ENCODE measurements around the gene ZFP36.
"Not testable (repeated sequence)": the region's sequence is repeated elsewhere in the genome, so short reads cannot be mapped to it uniquely, and the experiment has no call there.

Gene ZFP36

GRCh38 chr19:39446365-39447084 is 39.9 kb downstream of the ZFP36 start:
- DNase-seq (ENCODE audit: low read depth): no peak

- DNase-seq (ENCODE audit: low read depth): no peak
Measured at GRCh38 chr19:39448271-39448670, 41.6 kb downstream of the ZFP36 start.

GRCh38 chr19:39449116-39449797 is 42.6 kb downstream of the ZFP36 start:
- no peak for DNase-seq (ENCODE audit: low read depth)

- DNase-seq (ENCODE audit: low read depth): not testable (repeated sequence)
Measured at GRCh38 chr19:39451257-39451656, 44.6 kb downstream of the ZFP36 start.
